Measurements from ENCODE around the gene PHACTR3.

The PHACTR3 gene

DNA sequence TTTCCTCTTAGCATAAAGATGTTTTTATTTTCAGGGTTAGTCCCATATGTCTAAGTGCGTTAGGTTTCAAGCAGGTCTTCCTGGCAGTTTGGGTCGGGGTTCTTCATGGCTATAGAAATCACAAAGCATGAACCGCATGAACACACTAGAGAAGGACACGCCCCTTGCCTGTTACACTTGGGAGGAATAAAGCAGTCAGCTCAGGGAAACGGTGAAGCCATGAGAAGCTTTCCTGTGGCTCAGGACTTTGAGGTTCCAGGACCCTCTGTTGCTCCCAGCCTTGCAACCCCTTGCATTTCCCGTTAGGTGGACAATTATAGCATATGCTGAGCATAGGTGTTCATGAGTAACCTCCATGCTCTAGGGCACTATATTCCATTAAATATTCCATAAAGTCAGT is 232.4 kb downstream of the PHACTR3 start:
- H3K4me3 ChIP-seq (ENCODE audit: low read length) = no peak overlapping the region
- DNase-seq = no peak

GRCh38 chr20:59837623-59838394 is 233.5 kb downstream of the PHACTR3 start:
- Histone ChIP-seq H3F3A (ENCODE audit: insufficient read depth, low read length) (peaks cover 10% of the 10 kb centered on the region; the same call in 1 of the 2 replicates), H3K9ac (ENCODE audit: low read length) (peak overlapping the region; percentile 0; the same call in 1 of the 2 replicates), H3K27ac (ENCODE audit: low read length) (peak overlapping the region; percentile 45), H3K4me3 (ENCODE audit: low read length) (peak overlapping the region; percentile 10), H3K4me2 (ENCODE audit: low read depth, low read length) (peak overlapping the region; percentile 53), H3K36me3 (replicated peaks; ENCODE audit: insufficient read depth, low read length) (no peaks in the 10 kb centered on the region), H3K9me3 (replicated peaks; ENCODE audit: insufficient read depth, low read length) (no peaks in the 10 kb centered on the region), H3K4me1 (ENCODE audit: low read length) (peaks cover 20% of the 10 kb centered on the region), H4K20me1 (ENCODE audit: insufficient read depth, low read length) (no peaks in the 10 kb centered on the region), H3K9me2 (replicated peaks; ENCODE audit: insufficient read depth, low read length) (no peaks in the 10 kb centered on the region), H3K79me2 (ENCODE audit: low read length) (no peaks in the 10 kb centered on the region), H2AFZ (ENCODE audit: low read length) (0 out of 2 replicates have a peak overlapping the region, but pooled peaks have one; percentile 8), H3K27me3 (replicated peaks; ENCODE audit: insufficient read depth, low read length) (no peaks in the 10 kb centered on the region)
- TF ChIP-seq EZH2 (optimal IDR thresholded peaks at IDR 0.05; ENCODE audit: low read depth, low read length) (no peak), CTCF (IDR thresholded peaks at IDR 0.05; ENCODE audit: low read length) (no peak), EZH2phosphoT487 (IDR thresholded peaks at IDR 0.05; ENCODE audit: low read length) (no peak)
- peak; percentile 77 for DNase-seq

More for the DNA sequence above, 232.4 kb downstream of the PHACTR3 start:
- Histone ChIP-seq H3F3A (ENCODE audit: insufficient read depth, low read length) (peaks cover 10% of the 10 kb centered on the region; the same call in 1 of the 2 replicates), H3K4me2 (ENCODE audit: low read depth, low read length) (no peak overlapping the region), H3K9ac (ENCODE audit: low read length) (no peak overlapping the region), H2AFZ (ENCODE audit: low read length) (no peak overlapping the region), H3K9me2 (replicated peaks; ENCODE audit: insufficient read depth, low read length) (no peaks in the 10 kb centered on the region), H3K9me3 (replicated peaks; ENCODE audit: insufficient read depth, low read length) (no peaks in the 10 kb centered on the region), H3K79me2 (ENCODE audit: low read length) (no peaks in the 10 kb centered on the region), H4K20me1 (ENCODE audit: insufficient read depth, low read length) (no peaks in the 10 kb centered on the region), H3K36me3 (replicated peaks; ENCODE audit: insufficient read depth, low read length) (no peaks in the 10 kb centered on the region), H3K27ac (ENCODE audit: low read length) (no peak overlapping the region), H3K4me1 (ENCODE audit: low read length) (peaks cover 20% of the 10 kb centered on the region), H3K27me3 (replicated peaks; ENCODE audit: insufficient read depth, low read length) (no peaks in the 10 kb centered on the region)
- TF ChIP-seq EZH2 (optimal IDR thresholded peaks at IDR 0.05; ENCODE audit: low read depth, low read length) = no peak
- no peak for TF ChIP-seq EZH2phosphoT487 (IDR thresholded peaks at IDR 0.05; ENCODE audit: low read length)
- no peak for TF ChIP-seq CTCF (IDR thresholded peaks at IDR 0.05; ENCODE audit: low read length)

GRCh38 chr20:59839400-59839799 is 235.1 kb downstream of the PHACTR3 start:
- Histone ChIP-seq H3K9me2 (replicated peaks; ENCODE audit: insufficient read depth, low read length) (no peaks in the 10 kb centered on the region), H3K79me2 (ENCODE audit: low read length) (no peaks in the 10 kb centered on the region), H3K9me3 (replicated peaks; ENCODE audit: insufficient read depth, low read length) (no peaks in the 10 kb centered on the region), H3K4me1 (ENCODE audit: low read length) (peaks cover 20% of the 10 kb centered on the region), H3K4me2 (ENCODE audit: low read depth, low read length) (no peak overlapping the region), H3K9ac (ENCODE audit: low read length) (no peak overlapping the region), H3K27ac (ENCODE audit: low read length) (no peak overlapping the region), H3F3A (ENCODE audit: insufficient read depth, low read length) (peaks cover 10% of the 10 kb centered on the region; the same call in 1 of the 2 replicates), H3K4me3 (ENCODE audit: low read length) (no peak overlapping the region), H4K20me1 (ENCODE audit: insufficient read depth, low read length) (no peaks in the 10 kb centered on the region), H3K36me3 (replicated peaks; ENCODE audit: insufficient read depth, low read length) (no peaks in the 10 kb centered on the region), H3K27me3 (replicated peaks; ENCODE audit: insufficient read depth, low read length) (no peaks in the 10 kb centered on the region), H2AFZ (ENCODE audit: low read length) (no peak overlapping the region)
- TF ChIP-seq EZH2phosphoT487 (IDR thresholded peaks at IDR 0.05; ENCODE audit: low read length) (no peak), CTCF (IDR thresholded peaks at IDR 0.05; ENCODE audit: low read length) (no peak), EZH2 (optimal IDR thresholded peaks at IDR 0.05; ENCODE audit: low read depth, low read length) (no peak)
- no peak for DNase-seq

Data from MM.1S (cell line).